Smooth muscle cell (in vitro differentiated cells): ENCODE data around the gene GRK6. TPM values are rescaled to one million over a fixed set of nuclear protein-coding genes. Genes with fewer than 3 reads are reported as not detected.

ENCODE experiments used
- DNase-seq: peaks from one replicate; lab custom pipeline; 2025; ENCODE audit not compliant: unreplicated experiment; lab: John Stamatoyannopoulos, UW
- H2AFZ ChIP-seq: fragments of 200-600 bp; sonication (generic); 2 replicates; pipeline ENCODE4 v1.6.0; 2016; ENCODE audit warnings: antibody characterized with exemption, low read depth, mild to moderate bottlenecking
- H3F3A ChIP-seq: fragments of 200-600 bp; sonication (generic); 2 replicates; pipeline ENCODE4 v1.6.0; 2017; ENCODE audit warnings: antibody characterized with exemption, low read depth
- H3K27ac ChIP-seq: fragments of 200-600 bp; sonication (generic); 2 replicates; pipeline ENCODE4 v1.5.1; 2016; ENCODE audit warnings: low read depth, mild to moderate bottlenecking
- H3K27me3 ChIP-seq: fragments of 200-600 bp; sonication (generic); 2 replicates; pipeline ENCODE4 v1.6.1; 2016; ENCODE audit warnings: low read depth, mild to moderate bottlenecking
- H3K36me3 ChIP-seq: fragments of 200-600 bp; sonication (generic); 2 replicates; pipeline ENCODE4 v1.5.1; 2016; ENCODE audit warnings: low read depth
- H3K4me1 ChIP-seq: fragments of 200-600 bp; sonication (generic); 2 replicates; pipeline ENCODE4 v1.5.1; 2016; ENCODE audit warnings: low read depth
- H3K4me2 ChIP-seq: fragments of 200-600 bp; sonication (generic); 2 replicates; pipeline ENCODE4 v1.6.0; 2016; ENCODE audit warnings: mild to moderate bottlenecking
- H3K4me3 ChIP-seq: fragments of 200-600 bp; sonication (generic); 2 replicates; pipeline ENCODE4 v1.5.1; 2016; ENCODE audit warnings: mild to moderate bottlenecking
- H3K79me2 ChIP-seq: fragments of 200-600 bp; sonication (generic); 2 replicates; pipeline ENCODE4 v1.6.0; 2016; ENCODE audit warnings: low read depth, mild to moderate bottlenecking
- H3K9ac ChIP-seq: fragments of 200-600 bp; sonication (generic); 2 replicates; pipeline ENCODE4 v1.6.0; 2016; ENCODE audit warnings: low read depth
- H3K9me3 ChIP-seq: fragments of 200-600 bp; sonication (generic); replicated peaks from 2 replicates; pipeline ENCODE4 v1.5.1; 2016; ENCODE audit warnings: low read depth
- H4K20me1 ChIP-seq: fragments of 200-600 bp; sonication (generic); 2 replicates; pipeline ENCODE4 v1.6.0; 2016; ENCODE audit warnings: low read depth
- CTCF ChIP-seq: fragments of 200-600 bp; sonication (generic); IDR thresholded peaks from 2 replicates; pipeline ENCODE4 v1.5.1; 2017; ENCODE audit warnings: borderline replicate concordance, mild to moderate bottlenecking, antibody characterized with exemption; ENCODE audit not compliant: insufficient read depth, poor library complexity, severe bottlenecking
- WGBS: methylation state at CpG from one replicate; pipeline ENCODE4 v1.1.7; 2016; ENCODE audit warnings: low lambda C conversion rate; 5-methylcytosine and 5-hydroxymethylcytosine counted together
- polyA plus RNA-seq: library from polyadenylated mRNA; unstranded; fragments of >200 nt; fragmentation: Nextera tagmentation; extraction: Ambion mirVana; gene quantifications from 2 replicates; pipeline ENCODE4 v1.2.1, GENCODE V29; 2016
- total RNA-seq: library from RNA; depleted of rRNA; stranded (reverse); fragments of >200 nt; gene quantifications from 2 replicates; pipeline ENCODE4 v1.2.3, GENCODE V29; 2014

GRK6 gene
- total and polyA plus RNA-seq, 2 experiments from 2014 or later: 20.8 to 28.5 TPM

GRCh38 chr5:177468685-177469628, 42.5 kb downstream of the GRK6 start:
- Histone ChIP-seq H3K4me3 (no peak overlapping the region), H3K9ac (no peak overlapping the region), H3K36me3 (peaks cover 4% of the 10 kb centered on the region), H3K4me1 (peaks cover 25% of the 10 kb centered on the region), H3K27me3 (no peaks in the 10 kb centered on the region), H3K79me2 (peaks cover 59% of the 10 kb centered on the region), H3K9me3 (no peaks in the 10 kb centered on the region), H2AFZ (no peak overlapping the region), H3K27ac (peak overlapping the region; percentile 68), H4K20me1 (peaks cover 88% of the 10 kb centered on the region), H3F3A (peaks cover 10% of the 10 kb centered on the region), H3K4me2 (peak overlapping the region; percentile 26)
- no peak for DNase-seq
- no peak for TF ChIP-seq CTCF
- 77% methylated on average over 18 of the region's 25 CpGs for WGBS

- DNase-seq: no peak
- Histone ChIP-seq H2AFZ (no peak overlapping the region), H3K79me2 (peaks cover 59% of the 10 kb centered on the region), H3K36me3 (peaks cover 4% of the 10 kb centered on the region), H3K4me2 (peak overlapping the region; percentile 61), H3K9me3 (no peaks in the 10 kb centered on the region), H3K4me3 (no peak overlapping the region), H4K20me1 (peaks cover 79% of the 10 kb centered on the region), H3K27ac (peak overlapping the region; percentile 68), H3K27me3 (no peaks in the 10 kb centered on the region), H3F3A (peaks cover 19% of the 10 kb centered on the region), H3K9ac (peak overlapping the region; percentile 3), H3K4me1 (peaks cover 27% of the 10 kb centered on the region)
- TF ChIP-seq CTCF: no peak
- 94% methylated on average over 6 of the region's 8 CpGs for WGBS
Measured at GRCh38 chr5:177469750-177470525, 43.5 kb downstream of the GRK6 start.

- 82% methylated on average over 9 of the region's 10 CpGs for WGBS
- H3K9ac ChIP-seq: no peak overlapping the region
Measured at GRCh38 chr5:177470759-177471536, 44.5 kb downstream of the GRK6 start.

More at GRCh38 chr5:177470759-177471536, 44.5 kb downstream of the GRK6 start:
- no peak for DNase-seq
- Histone ChIP-seq H2AFZ (no peak overlapping the region), H3F3A (peaks cover 19% of the 10 kb centered on the region), H3K4me2 (peak overlapping the region; percentile 98), H3K79me2 (peaks cover 53% of the 10 kb centered on the region), H3K4me3 (no peak overlapping the region), H3K27me3 (no peaks in the 10 kb centered on the region), H3K4me1 (peaks cover 27% of the 10 kb centered on the region), H4K20me1 (peaks cover 69% of the 10 kb centered on the region), H3K36me3 (no peaks in the 10 kb centered on the region), H3K9me3 (no peaks in the 10 kb centered on the region), H3K27ac (peak overlapping the region; percentile 68)
- TF ChIP-seq CTCF: no peak
